IgD-negative memory B cell (primary cell): ENCODE data around the gene DPEP3. TPM values are rescaled to one million over a fixed set of nuclear protein-coding genes. Genes with fewer than 3 reads are reported as not detected.
"Not testable (repeated sequence)": the region's sequence is repeated elsewhere in the genome, so short reads cannot be mapped to it uniquely, and the experiment has no call there.

Experiments
- H3K27ac Mint-ChIP-seq, 3 donors: one replicate each; pipeline ENCODE4 v1.8.0; 2020 to 2022; ENCODE audit warnings: mild to moderate bottlenecking in 3 of 3, mixed read lengths in 3 of 3, moderate library complexity in 1 of 3
- H3K27me3 Mint-ChIP-seq: one replicate; pipeline ENCODE4 v1.8.0; 2021; ENCODE audit warnings: mixed read lengths
- H3K36me3 Mint-ChIP-seq: one replicate; pipeline ENCODE4 v1.8.0; 2020; ENCODE audit warnings: mild to moderate bottlenecking, mixed read lengths
- H3K4me1 Mint-ChIP-seq, 3 donors: one replicate each; pipeline ENCODE4 v1.8.0; 2020 to 2022; ENCODE audit warnings: mixed read lengths in 3 of 3, mild to moderate bottlenecking in 1 of 3
- H3K4me3 Mint-ChIP-seq, 4 donors: one replicate each; pipeline ENCODE4 v1.8.0; 2020 to 2022; ENCODE audit warnings: mild to moderate bottlenecking in 4 of 4, mixed read lengths in 4 of 4, moderate library complexity in 3 of 4
- H3K9me3 Mint-ChIP-seq, 3 donors: one replicate each; pipeline ENCODE4 v1.8.0; 2020 to 2021; ENCODE audit warnings: mixed read lengths in 3 of 3, mild to moderate bottlenecking in 1 of 3
- polyA plus RNA-seq: library from polyadenylated mRNA; unstranded; fragments of 300-500 nt; fragmentation: Illumina TruSeq; gene quantifications from one replicate; pipeline ENCODE4 v1.2.3, GENCODE V29; 2021

Gene DPEP3
- polyA plus RNA-seq: not detected

GRCh38 chr16:67979955-67980678 is at the start of gene DPEP3:
Gene DPEP3 (minus strand): TSS chr16:67980499. CDS start chr16:67980380, 119 bp downstream.
- H3K27me3 Mint-ChIP-seq: no peaks in the 10 kb centered on the region
- no peaks in the 10 kb centered on the region for H3K9me3 Mint-ChIP-seq
- H3K4me3 Mint-ChIP-seq: peak within 1 kb of the TSS in 1 of 4 donors; percentile 76
- no peaks in the 10 kb centered on the region for H3K36me3 Mint-ChIP-seq
- no peak within 1 kb of the TSS for H3K27ac Mint-ChIP-seq
- H3K4me1 Mint-ChIP-seq: peaks cover 15 to 24% (median 19%) of the 10 kb centered on the region in 3 donors

GRCh38 chr16:68028996-68029395 is 48.7 kb upstream of the DPEP3 start:
- no peak overlapping the region for H3K4me3 Mint-ChIP-seq
- H3K27me3 Mint-ChIP-seq: no peaks in the 10 kb centered on the region
- H3K27ac Mint-ChIP-seq: no peak overlapping the region
- H3K9me3 Mint-ChIP-seq: no peaks in the 10 kb centered on the region
- H3K36me3 Mint-ChIP-seq: no peaks in the 10 kb centered on the region
- H3K4me1 Mint-ChIP-seq: peaks cover 3 to 8% (median 7%) of the 10 kb centered on the region in 3 donors

GRCh38 chr16:68022728-68023537 is 42.6 kb upstream of the DPEP3 start, which contains the start of the genes DDX28 and DUS2:
Gene DDX28 (minus strand): TSS chr16:68023232. CDS start chr16:68023202, 30 bp downstream.
Gene DUS2 (plus strand): TSS chr16:68023284. CDS start chr16:68038024, 14,740 bp downstream.
- Mint-ChIP-seq H3K36me3 (peaks cover 5% of the 10 kb centered on the region), H3K27me3 (peaks cover 4% of the 10 kb centered on the region), H3K27ac (peak within 1 kb of the TSS; percentile 82 to 99 (median 87))

GRCh38 chr16:68022278-68022727 is 42.0 kb upstream of the DPEP3 start:
- Mint-ChIP-seq H3K9me3 (no peaks in the 10 kb centered on the region), H3K27ac (peak overlapping the region; percentile 47 to 99 (median 82)), H3K4me3 (peak overlapping the region; percentile 83 to 100 (median 98)), H3K27me3 (peaks cover 4% of the 10 kb centered on the region), H3K36me3 (peaks cover 5% of the 10 kb centered on the region), H3K4me1 (peaks cover 4 to 27% (median 5%) of the 10 kb centered on the region in 3 donors)

More at GRCh38 chr16:68022728-68023537, 42.6 kb upstream of the DPEP3 start, which contains the start of the genes DDX28 and DUS2:
- peaks cover 4 to 27% (median 6%) of the 10 kb centered on the region in 3 donors for H3K4me1 Mint-ChIP-seq
- peak within 1 kb of the TSS; percentile 83 to 100 (median 98) for H3K4me3 Mint-ChIP-seq
- no peaks in the 10 kb centered on the region for H3K9me3 Mint-ChIP-seq

- Mint-ChIP-seq H3K9me3 (no peaks in the 10 kb centered on the region), H3K27me3 (peaks cover 4% of the 10 kb centered on the region), H3K36me3 (peaks cover 5% of the 10 kb centered on the region), H3K27ac (peak overlapping the region in 1 of 3 donors; percentile 82), H3K4me3 (peak overlapping the region; percentile 65 to 100 (median 90)), H3K4me1 (peaks cover 4 to 27% (median 5%) of the 10 kb centered on the region in 3 donors)
Observed at GRCh38 chr16:68021490-68021889, 41.2 kb upstream of the DPEP3 start.

GRCh38 chr16:68019167-68019680 is 38.9 kb upstream of the DPEP3 start:
- H3K36me3 Mint-ChIP-seq: peaks cover 5% of the 10 kb centered on the region
- peak overlapping the region in 1 of 4 donors; percentile 36 for H3K4me3 Mint-ChIP-seq
- H3K9me3 Mint-ChIP-seq: no peaks in the 10 kb centered on the region
- peaks cover 4% of the 10 kb centered on the region for H3K27me3 Mint-ChIP-seq
- no peak overlapping the region for H3K27ac Mint-ChIP-seq
- H3K4me1 Mint-ChIP-seq: peaks cover 4 to 24% (median 7%) of the 10 kb centered on the region in 3 donors

- Mint-ChIP-seq H3K4me3 (no peak within 1 kb of the TSS), H3K27ac (peak within 1 kb of the TSS in 1 of 3 donors; percentile 33), H3K27me3 (no peaks in the 10 kb centered on the region)
Observed at GRCh38 chr16:68015681-68016080, 35.4 kb upstream of the DPEP3 start, which contains the start of gene DPEP2NB. Gene DPEP2NB (minus strand): TSS chr16:68015911. CDS start chr16:68015770, 141 bp downstream.

GRCh38 chr16:68013440-68013839 is 33.1 kb upstream of the DPEP3 start:
- Mint-ChIP-seq H3K36me3 (no peaks in the 10 kb centered on the region), H3K27me3 (no peaks in the 10 kb centered on the region), H3K4me1 (peaks cover 4 to 5% (median 5%) of the 10 kb centered on the region in 3 donors), H3K27ac (peak overlapping the region in 1 of 3 donors; percentile 39), H3K4me3 (no peak overlapping the region), H3K9me3 (no peaks in the 10 kb centered on the region)

More at GRCh38 chr16:68015681-68016080, 35.4 kb upstream of the DPEP3 start, which contains the start of gene DPEP2NB:
- Mint-ChIP-seq H3K36me3 (no peaks in the 10 kb centered on the region), H3K9me3 (no peaks in the 10 kb centered on the region), H3K4me1 (peaks cover 4 to 5% (median 5%) of the 10 kb centered on the region in 3 donors)

GRCh38 chr16:68009872-68010271 is 29.6 kb upstream of the DPEP3 start:
- not testable (repeated sequence) for H3K4me3 Mint-ChIP-seq

GRCh38 chr16:68009157-68009735 is 28.9 kb upstream of the DPEP3 start:
- Mint-ChIP-seq H3K36me3 (no peaks in the 10 kb centered on the region), H3K27me3 (no peaks in the 10 kb centered on the region), H3K4me3 (no peak overlapping the region), H3K9me3 (no peaks in the 10 kb centered on the region), H3K4me1 (peaks cover 16 to 21% (median 20%) of the 10 kb centered on the region in 3 donors), H3K27ac (peak overlapping the region in 1 of 3 donors; percentile 68)

More at GRCh38 chr16:68009872-68010271, 29.6 kb upstream of the DPEP3 start:
- H3K27ac Mint-ChIP-seq: peak overlapping the region in 1 of 3 donors; percentile 73
- H3K9me3 Mint-ChIP-seq, H3K36me3 Mint-ChIP-seq, H3K27me3 Mint-ChIP-seq: not testable (repeated sequence)
- peaks cover 16 to 19% (median 17%) of the 10 kb centered on the region in 3 donors for H3K4me1 Mint-ChIP-seq

GRCh38 chr16:68005786-68006286 is 25.5 kb upstream of the DPEP3 start:
- H3K4me1 Mint-ChIP-seq: peaks cover 12 to 22% (median 17%) of the 10 kb centered on the region in 3 donors
- H3K4me3 Mint-ChIP-seq: peak overlapping the region in 3 of 4 donors; percentile 68 to 80 (median 71)
- peak overlapping the region; percentile 40 to 92 (median 83) for H3K27ac Mint-ChIP-seq
- no peaks in the 10 kb centered on the region for H3K36me3 Mint-ChIP-seq
- no peaks in the 10 kb centered on the region for H3K9me3 Mint-ChIP-seq
- H3K27me3 Mint-ChIP-seq: no peaks in the 10 kb centered on the region

- peak overlapping the region; percentile 40 to 92 (median 83) for H3K27ac Mint-ChIP-seq
- peaks cover 16 to 26% (median 23%) of the 10 kb centered on the region in 3 donors for H3K4me1 Mint-ChIP-seq
- peak overlapping the region in 2 of 4 donors; percentile 68 to 80 for H3K4me3 Mint-ChIP-seq
- H3K9me3 Mint-ChIP-seq: no peaks in the 10 kb centered on the region
- no peaks in the 10 kb centered on the region for H3K27me3 Mint-ChIP-seq
- peaks cover 2% of the 10 kb centered on the region for H3K36me3 Mint-ChIP-seq
Observed at GRCh38 chr16:68005211-68005610, 24.9 kb upstream of the DPEP3 start.

- no peaks in the 10 kb centered on the region for H3K9me3 Mint-ChIP-seq
- peaks cover 33 to 40% (median 39%) of the 10 kb centered on the region in 3 donors for H3K4me1 Mint-ChIP-seq
- peaks cover 4% of the 10 kb centered on the region for H3K36me3 Mint-ChIP-seq
- H3K27me3 Mint-ChIP-seq: no peaks in the 10 kb centered on the region
- H3K27ac Mint-ChIP-seq: peak overlapping the region in 2 of 3 donors; percentile 6 to 70
- H3K4me3 Mint-ChIP-seq: no peak overlapping the region
Observed at GRCh38 chr16:68003031-68003430, 22.7 kb upstream of the DPEP3 start.

GRCh38 chr16:68000450-68000849 is 20.2 kb upstream of the DPEP3 start:
- Mint-ChIP-seq H3K27me3 (no peaks in the 10 kb centered on the region), H3K4me3 (peak overlapping the region; percentile 93 to 97 (median 94)), H3K36me3 (peaks cover 4% of the 10 kb centered on the region), H3K4me1 (peaks cover 28 to 36% (median 31%) of the 10 kb centered on the region in 3 donors), H3K9me3 (no peaks in the 10 kb centered on the region), H3K27ac (peak overlapping the region; percentile 91 to 97 (median 92))
